Uterus (tissue), 2 donors: Measurements from ENCODE around the gene ASPDH.

ENCODE experiments used
- CTCF ChIP-seq, 4 experiments: fragments of 200-600 bp in 2 of 4; fragments of 450-650 bp in 2 of 4; sonication (generic) in 2 of 4; IDR thresholded peaks; one replicate each; pipeline ENCODE4 v1.5.1; 2016 to 2019; ENCODE audit warnings: antibody characterized with exemption in 4 of 4, mild to moderate bottlenecking in 2 of 4, moderate library complexity in 1 of 4
- POLR2A ChIP-seq, 2 donors: fragments of 450-650 bp; IDR thresholded peaks; one replicate each; pipeline ENCODE4 v1.6.1; 2016; ENCODE audit warnings: antibody characterized with exemption in 2 of 2, mild to moderate bottlenecking in 1 of 2, moderate library complexity in 1 of 2

- TF ChIP-seq CTCF (IDR thresholded peaks at IDR 0.05) (no peak), POLR2A (IDR thresholded peaks at IDR 0.05) (no peak)
Observed at GRCh38 chr19:50535672-50536187, 22.0 kb upstream of the ASPDH start.
